IgD-negative memory B cell (primary cell): ENCODE data around the gene ZBTB7C. TPM values are rescaled to one million over a fixed set of nuclear protein-coding genes. Genes with fewer than 3 reads are reported as not detected.

Experiments
- H3K27ac Mint-ChIP-seq, 3 donors: one replicate each; pipeline ENCODE4 v1.8.0; 2020 to 2022; ENCODE audit warnings: mild to moderate bottlenecking in 3 of 3, mixed read lengths in 3 of 3, moderate library complexity in 1 of 3
- H3K27me3 Mint-ChIP-seq: one replicate; pipeline ENCODE4 v1.8.0; 2021; ENCODE audit warnings: mixed read lengths
- H3K36me3 Mint-ChIP-seq: one replicate; pipeline ENCODE4 v1.8.0; 2020; ENCODE audit warnings: mild to moderate bottlenecking, mixed read lengths
- H3K4me1 Mint-ChIP-seq, 3 donors: one replicate each; pipeline ENCODE4 v1.8.0; 2020 to 2022; ENCODE audit warnings: mixed read lengths in 3 of 3, mild to moderate bottlenecking in 1 of 3
- H3K4me3 Mint-ChIP-seq, 4 donors: one replicate each; pipeline ENCODE4 v1.8.0; 2020 to 2022; ENCODE audit warnings: mild to moderate bottlenecking in 4 of 4, mixed read lengths in 4 of 4, moderate library complexity in 3 of 4
- H3K9me3 Mint-ChIP-seq, 3 donors: one replicate each; pipeline ENCODE4 v1.8.0; 2020 to 2021; ENCODE audit warnings: mixed read lengths in 3 of 3, mild to moderate bottlenecking in 1 of 3
- polyA plus RNA-seq: library from polyadenylated mRNA; unstranded; fragments of 300-500 nt; fragmentation: Illumina TruSeq; gene quantifications from one replicate; pipeline ENCODE4 v1.2.3, GENCODE V29; 2021

ZBTB7C gene
- polyA plus RNA-seq, 1 donor from 2014 or later, result not detected

- Mint-ChIP-seq H3K27ac (no peak overlapping the region), H3K36me3 (no peaks in the 10 kb centered on the region), H3K9me3 (peaks cover 0 to 2% (median 0%) of the 10 kb centered on the region in 3 donors), H3K4me3 (no peak overlapping the region), H3K4me1 (no peaks in the 10 kb centered on the region), H3K27me3 (peaks cover 8% of the 10 kb centered on the region)
Measured at GRCh38 chr18:48181087-48181823, 227.9 kb downstream of the ZBTB7C start.

DNA sequence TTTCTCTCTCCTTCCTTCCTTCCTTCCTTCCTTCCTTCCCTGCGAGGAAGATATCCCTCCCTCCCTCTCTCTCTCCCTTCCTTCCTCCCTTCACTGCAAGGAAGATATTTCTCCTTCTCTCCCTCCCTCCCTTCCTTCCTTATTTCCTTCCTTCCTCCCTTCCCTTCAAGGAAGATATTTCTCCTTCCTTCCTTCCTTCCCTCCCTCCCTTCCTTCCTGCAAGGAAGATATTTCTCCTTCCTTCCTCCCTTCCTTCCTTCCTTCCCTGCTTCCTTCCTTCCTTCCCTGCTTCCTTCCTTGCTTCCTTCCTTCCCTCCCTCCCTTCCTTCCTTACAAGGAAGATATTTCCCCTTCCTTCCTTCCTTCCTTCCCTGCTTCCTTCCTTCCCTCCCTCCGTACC lies 229.5 kb downstream of the ZBTB7C start:
- Mint-ChIP-seq H3K4me1 (no peaks in the 10 kb centered on the region), H3K27me3 (peaks cover under 1% of the 10 kb centered on the region), H3K4me3 (no peak overlapping the region), H3K27ac (no peak overlapping the region), H3K9me3 (peaks cover 0 to under 1% (median 0%) of the 10 kb centered on the region in 3 donors), H3K36me3 (no peaks in the 10 kb centered on the region)

DNA sequence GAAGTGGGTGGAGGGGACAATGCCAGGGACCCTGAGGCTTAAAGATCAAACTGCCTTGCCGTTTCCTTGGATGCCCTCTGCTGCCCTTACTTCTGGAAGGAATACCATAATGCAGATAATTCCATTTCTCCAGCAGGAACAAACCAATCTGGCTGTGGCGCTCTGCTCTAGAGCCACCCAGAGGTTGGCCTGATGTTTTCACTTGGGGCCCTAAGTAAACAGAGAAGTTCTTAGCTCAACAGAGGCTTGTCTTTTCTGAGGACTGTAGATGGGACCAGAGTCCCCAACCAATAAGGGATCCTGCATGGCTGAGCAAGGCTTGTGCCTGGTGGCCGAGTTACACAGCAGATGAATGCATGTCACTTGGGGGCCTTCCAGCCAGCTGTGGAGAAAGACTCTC lies 230.2 kb downstream of the ZBTB7C start:
- Mint-ChIP-seq H3K36me3 (no peaks in the 10 kb centered on the region), H3K9me3 (peaks cover 0 to 5% (median 2%) of the 10 kb centered on the region in 3 donors), H3K27me3 (no peaks in the 10 kb centered on the region), H3K4me3 (no peak overlapping the region), H3K4me1 (no peaks in the 10 kb centered on the region), H3K27ac (no peak overlapping the region)

DNA sequence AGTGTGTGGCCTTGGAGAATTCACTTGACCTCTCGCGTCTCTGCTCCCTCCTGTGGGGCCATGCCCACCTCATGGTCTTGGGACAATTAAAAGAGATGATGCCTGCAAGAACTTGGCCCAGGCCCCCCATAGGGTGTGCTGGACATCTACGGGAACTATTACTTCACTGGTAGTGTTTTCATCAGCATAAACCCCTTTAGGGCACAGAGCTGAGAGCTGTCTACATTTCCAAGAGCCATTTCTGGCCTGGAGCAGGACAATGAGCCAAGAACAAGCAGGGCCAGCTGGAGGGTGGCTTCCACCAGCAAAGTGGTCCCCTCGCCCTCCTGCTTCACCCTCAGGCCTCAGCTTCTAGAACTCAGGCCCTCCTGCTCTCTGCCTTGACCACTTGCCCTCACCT lies 232.3 kb downstream of the ZBTB7C start:
- no peaks in the 10 kb centered on the region for H3K36me3 Mint-ChIP-seq
- no peak overlapping the region for H3K4me3 Mint-ChIP-seq
- peaks cover 0 to 5% (median 2%) of the 10 kb centered on the region in 3 donors for H3K9me3 Mint-ChIP-seq
- H3K27me3 Mint-ChIP-seq, result peaks cover 1% of the 10 kb centered on the region
- H3K4me1 Mint-ChIP-seq, result peaks cover 0 to 1% (median 0%) of the 10 kb centered on the region in 3 donors
- H3K27ac Mint-ChIP-seq, result no peak overlapping the region

- Mint-ChIP-seq H3K9me3 (peaks cover 0 to 5% (median 2%) of the 10 kb centered on the region in 3 donors), H3K27ac (peak overlapping the region in 1 of 3 donors; percentile 14), H3K36me3 (peaks cover 2% of the 10 kb centered on the region), H3K27me3 (peaks cover 3% of the 10 kb centered on the region), H3K4me3 (no peak overlapping the region), H3K4me1 (peaks cover 0 to 2% (median 0%) of the 10 kb centered on the region in 3 donors)
Measured at GRCh38 chr18:48173557-48173956, 235.6 kb downstream of the ZBTB7C start.

DNA sequence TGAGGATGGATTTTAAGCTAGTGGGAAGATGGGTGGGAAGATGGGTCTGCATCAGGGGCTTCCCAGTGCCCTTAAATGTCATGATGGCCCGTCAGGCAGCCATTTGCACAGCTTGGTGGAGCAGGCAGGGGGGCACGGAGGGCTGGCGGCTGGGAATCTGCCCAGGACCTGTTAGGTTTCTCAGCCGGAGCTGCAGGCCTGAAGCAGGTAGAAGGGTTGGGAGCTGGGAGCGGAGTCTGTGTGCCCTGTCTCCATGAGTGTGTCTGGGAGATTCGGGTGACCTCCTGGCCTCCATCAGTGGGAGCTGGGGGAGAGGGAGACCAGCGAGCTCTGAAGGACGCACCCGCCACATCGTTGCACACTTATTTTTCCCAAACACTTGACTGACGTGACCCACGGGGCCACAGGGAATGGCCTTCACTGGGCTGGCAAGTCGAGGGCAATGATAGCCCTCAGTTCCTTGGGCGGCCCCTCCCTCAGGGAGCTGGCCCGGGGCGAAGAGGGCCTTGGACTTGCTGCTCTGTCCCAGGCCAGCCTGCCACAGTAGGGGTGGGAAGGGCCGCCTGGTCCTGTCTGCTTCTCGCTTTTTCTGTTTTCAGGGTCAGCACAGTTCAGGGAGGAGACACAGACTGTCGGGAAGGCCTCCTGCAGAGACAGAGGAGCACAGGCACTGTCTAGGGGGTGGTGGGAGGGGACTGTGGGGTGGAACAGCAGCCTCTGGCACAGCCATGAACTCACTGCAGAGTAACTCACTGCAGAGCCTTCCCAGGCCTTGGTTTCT lies 236.8 kb downstream of the ZBTB7C start:
- Mint-ChIP-seq H3K36me3 (peaks cover 2% of the 10 kb centered on the region), H3K9me3 (peaks cover 0 to 5% (median 2%) of the 10 kb centered on the region in 3 donors), H3K27ac (no peak overlapping the region), H3K4me3 (no peak overlapping the region), H3K27me3 (peaks cover 4% of the 10 kb centered on the region), H3K4me1 (peaks cover 0 to 2% (median 0%) of the 10 kb centered on the region in 3 donors)

DNA sequence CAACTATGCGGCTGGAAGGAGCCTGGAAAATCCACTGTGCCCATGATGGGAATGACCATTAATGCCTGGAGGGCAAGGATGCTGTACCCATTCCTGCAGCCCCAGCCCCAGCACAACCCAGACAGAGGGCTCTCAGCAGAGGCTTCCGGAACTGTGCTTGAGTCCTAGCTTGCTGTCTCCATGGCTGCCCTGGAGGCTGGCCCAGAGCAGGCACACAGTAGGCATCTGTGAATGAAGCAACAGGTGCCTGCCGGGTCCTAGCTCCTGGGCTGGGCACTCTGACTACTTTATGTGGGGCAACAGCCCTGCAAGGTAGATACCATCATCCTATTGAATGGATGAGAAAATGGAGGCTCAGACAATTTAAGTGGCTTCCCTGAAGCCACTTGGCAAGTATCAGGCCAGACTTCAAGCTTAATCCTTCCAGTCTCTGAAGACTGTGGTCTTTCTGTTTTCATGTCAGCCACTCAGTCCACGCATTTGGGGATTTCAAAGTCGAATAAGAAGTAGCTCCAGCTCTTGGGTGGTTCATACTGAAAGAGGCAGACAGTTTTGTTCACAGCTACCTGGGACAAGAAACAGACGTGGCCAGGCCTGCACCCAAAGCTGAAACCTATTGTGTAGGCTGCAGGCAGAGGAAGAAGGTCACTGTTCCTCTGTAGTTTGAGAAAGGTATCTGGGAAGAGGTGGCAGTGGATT lies 237.5 kb downstream of the ZBTB7C start:
- Mint-ChIP-seq H3K36me3 (peaks cover 2% of the 10 kb centered on the region), H3K9me3 (peaks cover 0 to 5% (median 2%) of the 10 kb centered on the region in 3 donors), H3K4me1 (peaks cover 0 to 3% (median 2%) of the 10 kb centered on the region in 3 donors), H3K27ac (no peak overlapping the region), H3K27me3 (peaks cover 9% of the 10 kb centered on the region), H3K4me3 (no peak overlapping the region)

- Mint-ChIP-seq H3K4me3 (no peak overlapping the region), H3K4me1 (peaks cover 0 to 3% (median 2%) of the 10 kb centered on the region in 3 donors), H3K36me3 (peaks cover 2% of the 10 kb centered on the region), H3K9me3 (peaks cover 0 to 5% (median 2%) of the 10 kb centered on the region in 3 donors), H3K27ac (no peak overlapping the region), H3K27me3 (peaks cover 9% of the 10 kb centered on the region)
Measured at GRCh38 chr18:48170651-48171050, 238.5 kb downstream of the ZBTB7C start.

- no peak overlapping the region for H3K4me3 Mint-ChIP-seq
- H3K27me3 Mint-ChIP-seq, result peaks cover 9% of the 10 kb centered on the region
- no peaks in the 10 kb centered on the region for H3K9me3 Mint-ChIP-seq
- H3K36me3 Mint-ChIP-seq, result peaks cover 2% of the 10 kb centered on the region
- no peak overlapping the region for H3K27ac Mint-ChIP-seq
- peaks cover 0 to 3% (median 2%) of the 10 kb centered on the region in 3 donors for H3K4me1 Mint-ChIP-seq
Measured at GRCh38 chr18:48168861-48169260, 240.3 kb downstream of the ZBTB7C start.

GRCh38 chr18:48167897-48168253 lies 241.3 kb downstream of the ZBTB7C start:
- peaks cover 0 to 3% (median 2%) of the 10 kb centered on the region in 3 donors for H3K4me1 Mint-ChIP-seq
- no peaks in the 10 kb centered on the region for H3K9me3 Mint-ChIP-seq
- H3K4me3 Mint-ChIP-seq, result no peak overlapping the region
- no peak overlapping the region for H3K27ac Mint-ChIP-seq
- H3K36me3 Mint-ChIP-seq, result peaks cover 2% of the 10 kb centered on the region
- peaks cover 9% of the 10 kb centered on the region for H3K27me3 Mint-ChIP-seq

DNA sequence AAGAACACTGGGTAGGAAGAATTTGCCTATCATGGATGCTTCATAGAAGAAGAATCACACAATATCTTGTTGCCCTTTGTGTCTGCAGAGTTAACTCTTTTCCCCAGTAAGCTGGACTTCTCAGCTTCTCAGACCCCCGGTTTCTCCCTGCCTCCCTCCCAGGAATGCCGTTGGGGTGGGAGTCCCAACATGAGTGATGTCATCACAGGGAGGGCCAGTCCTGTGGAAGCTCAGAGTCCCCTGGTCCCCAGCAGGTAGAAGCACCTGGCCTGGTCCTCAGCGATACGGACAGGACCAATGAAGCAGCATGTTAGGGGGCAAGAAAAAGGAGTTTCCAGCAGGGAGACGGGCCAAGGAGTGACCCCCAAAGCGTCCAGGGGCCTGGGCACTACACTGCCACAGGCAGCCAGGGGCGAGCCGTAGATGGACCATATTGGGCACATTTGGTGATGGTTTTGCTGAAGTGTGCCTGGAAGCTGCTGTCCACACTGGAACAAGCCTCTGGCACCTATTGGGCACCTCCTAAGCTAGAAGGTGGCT lies 242.8 kb downstream of the ZBTB7C start:
- no peak overlapping the region for H3K27ac Mint-ChIP-seq
- no peak overlapping the region for H3K4me3 Mint-ChIP-seq
- H3K36me3 Mint-ChIP-seq, result peaks cover 2% of the 10 kb centered on the region
- peaks cover 0 to 6% (median 1%) of the 10 kb centered on the region in 3 donors for H3K4me1 Mint-ChIP-seq
- no peaks in the 10 kb centered on the region for H3K9me3 Mint-ChIP-seq
- H3K27me3 Mint-ChIP-seq, result peaks cover 6% of the 10 kb centered on the region

DNA sequence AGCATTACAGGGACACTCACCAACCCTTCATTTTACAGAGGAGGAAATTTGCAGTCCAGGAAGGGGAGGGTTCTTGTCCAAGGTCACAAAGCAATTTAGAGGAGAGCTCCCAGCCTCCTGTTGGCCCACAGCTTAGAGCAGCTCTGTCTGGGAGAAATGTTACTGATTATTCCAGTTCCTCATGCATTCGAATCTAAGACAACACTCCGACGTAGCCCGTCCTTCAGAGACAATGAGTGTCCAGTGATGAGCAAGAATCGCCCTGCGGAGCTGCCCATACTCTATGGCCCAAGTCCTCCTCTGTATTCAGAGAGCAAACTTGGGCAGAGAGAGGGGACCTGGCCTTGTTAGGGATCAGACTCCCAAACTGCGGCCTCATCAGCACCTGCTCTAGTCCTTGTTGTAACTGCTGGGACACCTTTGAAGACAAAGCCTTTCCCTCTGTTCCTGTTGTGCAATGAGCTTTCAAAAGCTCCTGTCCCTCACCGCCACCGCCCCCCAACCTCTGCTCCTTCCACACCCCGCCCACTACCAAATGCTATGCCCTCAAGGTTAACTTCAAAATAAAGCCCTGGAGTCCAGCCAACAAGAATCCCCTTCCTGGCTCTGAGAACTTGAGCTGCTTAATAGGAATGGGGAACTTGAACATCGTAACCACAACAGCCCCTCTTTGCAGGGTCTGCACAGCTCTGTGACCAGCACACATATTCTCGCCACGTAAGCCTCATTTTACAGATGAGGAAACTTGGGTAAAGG lies 243.9 kb downstream of the ZBTB7C start:
- no peak overlapping the region for H3K4me3 Mint-ChIP-seq
- H3K4me1 Mint-ChIP-seq, result peaks cover 0 to 6% (median 1%) of the 10 kb centered on the region in 3 donors
- H3K27ac Mint-ChIP-seq, result no peak overlapping the region
- H3K36me3 Mint-ChIP-seq, result no peaks in the 10 kb centered on the region
- H3K9me3 Mint-ChIP-seq, result no peaks in the 10 kb centered on the region
- H3K27me3 Mint-ChIP-seq, result peaks cover 9% of the 10 kb centered on the region

GRCh38 chr18:48164701-48165100 lies 244.5 kb downstream of the ZBTB7C start:
- H3K9me3 Mint-ChIP-seq, result no peaks in the 10 kb centered on the region
- no peaks in the 10 kb centered on the region for H3K36me3 Mint-ChIP-seq
- H3K4me3 Mint-ChIP-seq, result no peak overlapping the region
- H3K27ac Mint-ChIP-seq, result no peak overlapping the region
- peaks cover 13% of the 10 kb centered on the region for H3K27me3 Mint-ChIP-seq
- peaks cover 0 to 6% (median 1%) of the 10 kb centered on the region in 3 donors for H3K4me1 Mint-ChIP-seq

GRCh38 chr18:48164116-48164515 lies 245.1 kb downstream of the ZBTB7C start:
- no peak overlapping the region for H3K27ac Mint-ChIP-seq
- H3K9me3 Mint-ChIP-seq, result no peaks in the 10 kb centered on the region
- H3K36me3 Mint-ChIP-seq, result no peaks in the 10 kb centered on the region
- peaks cover 0 to 6% (median 1%) of the 10 kb centered on the region in 3 donors for H3K4me1 Mint-ChIP-seq
- H3K27me3 Mint-ChIP-seq, result peaks cover 13% of the 10 kb centered on the region
- no peak overlapping the region for H3K4me3 Mint-ChIP-seq
